Stimulated activated effector memory CD8-positive, alpha-beta T cell treated with anti-CD3 and anti-CD28 coated beads, Interleukin-12 subunit alpha, Interleukin-12 subunit beta, amount 100 ng/mL, for 72 hours (primary cell): ENCODE data around the gene NMS.

Experiments
- ATAC-seq: fragments of 150-1000 bp; cut with Tn5 transposase; 2 replicates; pipeline ENCODE4 v1.10.0; 2021
- DNase-seq, 2 donors: peaks; one replicate each; pipeline ENCODE4 v3.0.0; 2021 to 2022; ENCODE audit warnings: low spot score in 2 of 2
- H3K27ac Mint-ChIP-seq: one replicate; pipeline ENCODE4 v1.8.0; 2022; ENCODE audit warnings: mild to moderate bottlenecking, mixed read lengths
- H3K36me3 Mint-ChIP-seq: one replicate; pipeline ENCODE4 v1.8.0; 2022; ENCODE audit warnings: mild to moderate bottlenecking, mixed read lengths
- H3K4me1 Mint-ChIP-seq: one replicate; pipeline ENCODE4 v1.8.0; 2022; ENCODE audit warnings: mixed read lengths
- H3K4me3 Mint-ChIP-seq: one replicate; pipeline ENCODE4 v1.8.0; 2022; ENCODE audit warnings: mild to moderate bottlenecking, mixed read lengths
- H3K9me3 Mint-ChIP-seq: one replicate; pipeline ENCODE4 v1.8.0; 2022; ENCODE audit warnings: mixed read lengths

Gene NMS

GRCh38 chr2:100524331-100524730 is 54.0 kb downstream of the NMS start:
- Mint-ChIP-seq H3K4me3 (no peak overlapping the region), H3K36me3 (no peaks in the 10 kb centered on the region), H3K27ac (no peak overlapping the region), H3K4me1 (no peaks in the 10 kb centered on the region), H3K9me3 (no peaks in the 10 kb centered on the region)
- peak; percentile 67 for ATAC-seq
- DNase-seq, result no peak

GRCh38 chr2:100526868-100527267 is 56.6 kb downstream of the NMS start:
- peaks cover 12% of the 10 kb centered on the region for H3K4me1 Mint-ChIP-seq
- H3K36me3 Mint-ChIP-seq, result no peaks in the 10 kb centered on the region
- H3K27ac Mint-ChIP-seq, result no peak overlapping the region
- DNase-seq (no peak), ATAC-seq (no peak)
- H3K4me3 Mint-ChIP-seq, result no peak overlapping the region
- no peaks in the 10 kb centered on the region for H3K9me3 Mint-ChIP-seq

GRCh38 chr2:100527440-100528015 is 57.2 kb downstream of the NMS start:
- no peak overlapping the region for H3K27ac Mint-ChIP-seq
- no peaks in the 10 kb centered on the region for H3K36me3 Mint-ChIP-seq
- H3K9me3 Mint-ChIP-seq, result no peaks in the 10 kb centered on the region
- peaks cover 12% of the 10 kb centered on the region for H3K4me1 Mint-ChIP-seq
- H3K4me3 Mint-ChIP-seq, result no peak overlapping the region
- no peak for ATAC-seq
- no peak for DNase-seq

DNA sequence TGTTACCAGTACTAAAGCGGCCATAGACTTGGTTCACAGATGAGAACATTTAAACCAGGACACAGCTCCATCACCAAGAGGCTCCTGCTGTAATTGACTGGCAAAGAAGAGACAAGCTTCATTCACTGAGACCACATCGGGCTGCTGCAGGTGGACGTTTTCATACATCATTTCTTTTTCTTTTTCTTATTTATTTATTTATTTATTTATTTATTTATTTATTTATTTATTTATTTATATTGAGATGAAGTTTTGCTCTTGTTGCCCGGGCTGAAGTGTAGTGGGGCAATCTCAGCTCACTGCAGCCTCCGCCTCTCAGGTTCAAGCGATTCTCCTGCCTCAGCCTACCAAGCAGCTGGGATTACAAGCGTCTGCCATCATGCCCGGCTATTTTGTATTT is 58.9 kb downstream of the NMS start:
- Mint-ChIP-seq H3K36me3 (no peaks in the 10 kb centered on the region), H3K4me3 (no peak overlapping the region), H3K9me3 (no peaks in the 10 kb centered on the region), H3K4me1 (peaks cover 12% of the 10 kb centered on the region), H3K27ac (no peak overlapping the region)
- ATAC-seq (no peak), DNase-seq (no peak)

DNA sequence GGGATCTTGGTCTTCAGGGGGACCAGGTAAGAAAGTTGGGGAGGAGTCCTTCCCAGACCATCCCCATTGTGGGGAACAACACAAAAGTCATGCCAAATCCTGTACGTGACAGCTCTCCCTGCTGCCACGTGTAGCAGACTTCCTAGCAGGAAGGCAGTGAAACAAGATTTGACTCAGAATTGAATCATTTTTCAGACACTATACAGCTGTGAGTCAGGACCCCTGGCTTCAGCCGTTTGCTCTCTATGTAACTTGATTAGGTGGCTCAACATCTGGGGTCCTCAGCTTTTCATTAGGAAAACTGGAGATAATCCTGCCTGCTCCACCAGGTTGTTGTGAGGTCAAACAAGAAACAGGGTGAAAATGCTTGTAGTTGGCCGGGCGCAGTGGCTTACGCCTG is 59.6 kb downstream of the NMS start:
- Mint-ChIP-seq H3K36me3 (no peaks in the 10 kb centered on the region), H3K4me3 (no peak overlapping the region), H3K9me3 (no peaks in the 10 kb centered on the region), H3K4me1 (peaks cover 12% of the 10 kb centered on the region), H3K27ac (no peak overlapping the region)
- peak; percentile 57 for ATAC-seq
- no peak for DNase-seq
